ENCODE results near the gene TEX13A.
"Not testable (repeated sequence)": the region's sequence is repeated elsewhere in the genome, so short reads cannot be mapped to it uniquely, and the experiment has no call there.

TEX13A gene, protein sequence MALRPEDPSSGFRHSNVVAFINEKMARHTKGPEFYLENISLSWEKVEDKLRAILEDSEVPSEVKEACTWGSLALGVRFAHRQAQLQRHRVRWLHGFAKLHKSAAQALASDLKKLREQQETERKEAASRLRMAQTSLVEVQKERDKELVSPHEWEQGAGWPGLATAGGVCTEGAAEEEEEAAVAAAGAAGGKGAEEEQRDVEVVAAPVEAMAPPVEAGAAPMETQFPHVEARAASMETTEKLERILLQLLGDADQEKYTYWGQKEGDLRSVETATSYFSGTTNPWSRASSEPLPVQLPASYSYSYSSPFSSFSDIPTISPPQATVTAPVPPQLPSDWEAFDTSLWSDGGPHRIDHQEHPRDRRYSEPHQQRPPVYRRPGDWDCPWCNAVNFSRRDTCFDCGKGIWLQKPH

DNA sequence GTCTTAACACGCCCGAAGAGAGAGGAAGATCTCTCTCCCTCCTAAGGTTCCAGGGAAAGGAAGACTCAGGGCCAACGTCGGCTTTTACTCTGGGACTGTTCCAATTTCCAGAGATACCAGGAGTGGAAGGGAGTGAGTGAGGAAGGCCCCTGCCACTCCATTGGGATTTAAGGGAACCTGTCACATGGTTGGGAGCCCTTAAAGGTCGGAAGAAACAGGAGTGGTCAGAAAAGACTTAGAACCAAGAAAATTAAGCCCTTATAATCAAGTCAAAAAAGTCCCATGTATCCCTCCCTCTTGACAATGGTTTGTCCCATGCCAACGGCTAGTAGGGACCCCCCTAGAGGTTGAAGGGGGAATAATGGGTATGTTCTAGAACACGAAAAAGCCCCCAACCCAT is at the start of gene TEX13A:
Gene TEX13A (minus strand): TSS at position 59 of the 400 bp plus-strand sequence. CDS start 297 bp downstream, outside the sequence.
- no peak for DNase-seq

DNA sequence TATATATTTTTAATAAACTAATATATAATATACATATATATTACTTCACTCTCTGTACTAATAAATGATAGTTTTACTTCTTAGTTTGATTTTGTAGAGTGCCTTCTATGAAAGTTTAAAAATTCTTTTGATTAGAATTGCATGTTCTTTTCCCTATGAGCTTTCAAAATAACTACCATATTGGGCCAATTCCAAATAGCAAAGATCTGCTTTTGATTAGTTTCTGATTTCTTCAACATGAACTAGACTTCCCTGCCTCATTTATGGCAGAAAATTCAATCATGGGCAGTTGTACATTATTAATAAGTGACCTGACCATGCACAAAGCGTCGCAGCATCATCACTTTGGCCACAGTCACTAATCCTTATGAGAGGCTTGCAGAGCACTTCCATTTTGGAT is 48.9 kb upstream of the TEX13A start:
- DNase-seq, result no peak

DNA sequence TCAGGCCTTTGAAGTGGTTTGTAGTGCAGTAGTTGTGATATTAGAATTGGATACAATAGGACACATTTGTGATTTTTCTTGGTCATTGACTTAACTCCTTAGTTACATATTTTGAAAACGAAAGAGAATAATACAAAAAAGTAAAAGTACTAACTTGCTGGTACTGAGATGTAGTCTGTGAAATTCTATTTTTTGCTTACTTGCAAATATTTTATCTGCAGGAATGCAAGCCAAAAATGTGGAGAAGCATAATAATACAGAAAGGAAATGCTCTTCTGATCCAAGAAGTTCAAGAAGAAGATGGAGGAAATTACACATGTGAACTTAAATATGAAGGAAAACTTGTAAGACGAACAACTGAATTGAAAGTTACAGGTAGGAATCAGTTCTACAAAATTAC is 46.7 kb upstream of the TEX13A start:
- DNase-seq, result no peak

DNA sequence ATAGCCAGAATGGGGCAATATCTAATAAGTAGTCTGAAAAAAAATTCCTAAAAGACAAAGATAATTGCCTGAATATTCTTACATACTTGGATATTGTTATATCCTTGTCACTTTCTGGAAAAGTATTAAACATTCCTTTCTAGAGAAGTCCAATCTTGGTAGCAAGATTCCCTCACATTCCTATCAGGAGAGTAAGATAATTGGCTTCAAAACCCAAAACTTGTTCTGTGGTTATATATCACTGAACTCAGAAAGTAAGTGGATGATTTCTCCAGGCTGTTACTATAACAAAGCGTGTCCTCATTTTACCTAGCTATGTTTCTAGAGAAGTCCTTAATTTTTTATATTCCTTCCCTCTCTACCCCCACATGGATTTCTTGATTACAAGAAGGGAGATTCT is 46.0 kb upstream of the TEX13A start:
- DNase-seq, result no peak

DNA sequence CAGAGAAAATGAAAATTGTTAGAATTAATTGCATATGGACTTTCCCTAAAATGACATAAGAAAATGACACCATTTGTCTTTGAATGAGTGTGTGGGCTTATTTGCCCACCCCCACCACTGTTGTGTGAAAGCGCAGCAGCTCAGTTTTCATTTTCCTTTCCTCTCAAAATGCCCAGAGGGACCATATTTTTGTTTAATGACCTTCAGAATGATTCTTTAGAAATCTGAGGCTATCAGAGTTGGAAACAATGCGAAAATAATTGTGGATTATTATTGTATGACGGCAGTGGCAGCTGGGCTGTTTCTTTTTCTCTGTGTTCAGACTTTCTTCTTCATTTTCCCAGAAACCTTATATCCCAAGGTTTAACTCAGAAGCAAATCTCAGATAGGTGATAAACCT is 44.6 kb upstream of the TEX13A start:
- no peak for DNase-seq

DNA sequence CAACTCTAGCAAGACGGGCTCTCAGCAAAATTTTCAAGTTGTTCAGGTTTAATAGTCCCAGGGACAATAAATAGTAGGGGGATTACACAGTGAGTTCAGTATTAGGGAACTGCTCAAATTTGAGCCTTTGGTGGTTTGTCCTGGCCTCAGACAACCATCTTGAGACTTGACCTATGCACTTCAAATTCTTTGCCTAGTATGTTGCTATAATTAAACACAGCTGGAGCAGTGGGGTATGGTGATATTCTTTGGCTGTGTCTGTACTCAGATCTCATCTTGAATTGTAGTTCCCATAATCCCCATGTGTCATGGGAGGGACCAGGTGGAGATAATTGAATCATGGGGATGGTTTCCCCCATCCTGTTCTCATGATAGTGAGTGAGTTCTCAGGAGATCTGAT is 43.3 kb upstream of the TEX13A start:
- DNase-seq, result no peak

DNA sequence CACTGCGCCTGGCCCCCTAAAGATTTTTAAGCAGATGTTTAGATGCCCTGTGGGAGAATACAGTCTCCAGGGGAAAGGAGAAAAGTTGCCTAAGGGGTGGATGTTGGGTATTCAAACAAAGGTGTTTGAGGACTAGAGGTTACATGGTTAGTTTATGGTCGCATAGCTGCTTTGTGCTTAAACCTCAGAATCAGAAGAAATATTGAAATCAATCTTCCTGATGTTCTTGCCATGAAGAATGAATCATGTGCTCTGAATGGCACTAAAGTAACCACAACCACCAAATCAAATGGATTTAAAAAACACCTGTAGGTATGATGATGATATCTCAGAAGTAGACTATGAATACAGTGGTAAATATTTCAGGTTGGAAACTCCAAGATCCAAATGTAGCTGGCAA is 42.7 kb upstream of the TEX13A start:
- DNase-seq, result no peak

DNA sequence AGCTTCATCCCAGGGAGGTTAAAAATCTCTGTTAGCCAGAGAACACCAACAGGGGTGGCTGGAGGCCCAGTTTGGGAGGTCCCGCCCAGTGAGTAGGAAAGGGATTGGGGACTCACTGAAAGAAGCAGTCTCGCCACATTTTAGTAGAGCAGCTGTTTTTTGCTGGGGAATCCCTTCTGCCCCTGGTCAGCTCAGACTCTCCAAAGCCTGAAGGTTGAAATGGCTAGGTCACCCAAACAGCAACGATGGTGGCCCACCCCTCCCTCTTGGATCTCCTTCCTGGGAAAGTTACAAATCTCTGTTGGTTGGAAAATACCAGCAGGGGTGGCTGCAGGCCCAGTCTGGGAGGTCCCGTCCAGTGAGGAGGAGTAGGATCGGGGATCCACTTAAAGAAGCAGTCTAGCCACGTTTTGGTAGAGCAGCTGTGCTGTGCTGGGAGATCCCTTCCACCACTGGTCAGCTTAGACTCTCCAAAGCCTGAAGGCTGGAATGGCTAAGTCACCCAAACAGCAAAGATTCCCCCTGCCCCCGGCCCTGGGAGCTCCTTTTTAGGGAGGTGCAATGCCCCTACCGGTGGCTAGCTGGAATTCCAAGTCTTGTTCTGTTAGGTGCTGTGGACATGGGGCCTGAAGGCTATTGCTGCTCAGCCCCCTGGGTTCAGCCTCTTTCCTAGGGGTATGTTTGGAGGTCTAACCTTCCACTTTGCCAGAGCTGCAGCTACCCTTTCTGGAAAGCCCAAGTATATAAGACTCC is 40.0 kb upstream of the TEX13A start:
- no peak for DNase-seq

DNA sequence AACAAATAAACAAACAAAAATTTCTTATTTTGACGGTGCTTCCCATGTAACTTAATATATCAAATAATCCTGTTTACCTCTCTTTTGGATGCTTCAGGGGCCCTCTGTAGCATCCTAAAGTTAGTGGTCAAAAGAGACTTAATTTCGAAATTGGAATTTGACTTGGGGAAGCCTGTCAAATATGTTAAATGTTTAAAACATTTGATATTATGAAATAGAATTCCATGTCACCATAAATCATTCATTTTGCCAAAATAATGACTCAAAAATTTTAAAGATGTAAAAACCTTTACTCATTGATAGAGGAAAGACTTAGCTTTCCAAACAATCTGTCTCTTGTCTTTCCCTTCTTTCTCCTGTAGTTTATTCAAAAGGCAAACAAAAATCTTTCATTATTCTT is 20.6 kb upstream of the TEX13A start:
- no peak for DNase-seq

DNA sequence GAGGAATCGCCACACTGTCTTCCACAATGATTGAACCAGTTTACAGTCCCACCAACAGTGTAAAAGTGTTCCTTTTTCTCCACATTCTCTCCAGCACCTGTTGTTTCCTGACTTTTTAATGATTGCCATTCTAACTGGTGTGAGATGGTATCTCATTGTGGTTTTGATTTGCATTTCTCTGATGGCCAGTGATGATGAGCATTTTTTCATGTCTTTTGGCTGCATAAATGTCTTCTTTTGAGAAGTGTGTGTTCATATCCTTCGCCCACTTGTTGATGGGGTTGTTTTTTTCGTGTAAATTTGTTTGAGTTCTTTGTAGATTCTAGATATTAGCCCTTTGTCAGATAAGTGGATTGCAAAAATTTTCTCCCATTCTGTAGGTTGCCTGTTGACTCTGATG is 16.9 kb upstream of the TEX13A start:
- DNase-seq, result not testable (repeated sequence)

DNA sequence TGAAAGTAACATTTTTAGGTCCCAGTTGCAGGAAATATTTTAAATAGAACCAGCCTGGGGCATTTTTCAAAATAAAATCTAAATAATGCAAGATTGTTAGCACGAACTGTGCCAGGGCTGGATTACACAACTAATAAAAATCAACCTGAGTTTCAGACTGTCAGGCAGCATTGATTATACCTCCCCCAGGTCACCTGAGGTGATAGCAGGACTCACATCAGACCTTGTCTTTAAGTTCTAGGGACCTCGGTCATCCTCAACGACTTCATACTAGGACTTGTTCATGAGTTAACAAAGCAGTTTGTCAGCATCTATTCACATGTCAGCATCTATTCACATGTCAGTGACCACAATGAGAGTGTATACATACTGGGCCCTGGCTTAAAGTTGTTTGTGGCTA is 8.7 kb upstream of the TEX13A start:
- DNase-seq, result no peak

DNA sequence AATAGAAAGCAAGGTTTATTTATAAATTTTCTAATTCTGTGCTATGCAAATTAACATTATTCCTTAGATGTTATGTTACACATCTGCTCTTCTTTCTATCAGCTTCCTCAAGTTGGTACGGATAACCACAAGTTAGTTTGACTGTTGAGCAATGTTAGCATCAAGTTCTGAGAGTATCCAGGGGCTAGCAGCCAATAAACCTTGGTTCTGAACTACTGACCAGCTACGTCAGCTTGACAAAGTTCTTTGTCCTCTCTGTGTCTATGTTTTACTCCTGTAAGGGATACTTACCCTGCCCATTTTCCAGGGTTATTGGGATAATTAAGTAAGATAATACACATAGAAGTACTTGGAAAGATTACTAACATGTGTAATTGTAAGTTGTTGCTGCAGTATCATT is 8.1 kb upstream of the TEX13A start:
- DNase-seq, result no peak

DNA sequence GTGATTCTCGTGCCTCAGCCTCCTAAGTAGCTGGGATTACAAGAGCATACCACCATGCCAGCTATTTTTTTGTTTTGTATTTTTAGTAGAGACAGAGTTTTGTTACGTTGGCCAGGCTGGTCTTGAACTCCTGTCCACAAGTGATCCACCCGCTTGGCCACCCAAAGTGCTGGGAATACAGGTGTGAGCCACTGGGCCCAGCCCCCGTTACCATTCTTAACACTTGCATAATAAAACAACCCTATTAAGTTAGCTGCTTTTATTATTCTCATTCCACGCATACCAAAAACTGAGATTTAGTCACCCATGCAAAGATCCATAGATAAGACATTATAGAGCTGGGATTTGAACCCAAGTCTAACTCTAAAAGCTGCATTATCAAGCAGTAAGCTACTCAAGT is 6.0 kb upstream of the TEX13A start:
- no peak for DNase-seq

DNA sequence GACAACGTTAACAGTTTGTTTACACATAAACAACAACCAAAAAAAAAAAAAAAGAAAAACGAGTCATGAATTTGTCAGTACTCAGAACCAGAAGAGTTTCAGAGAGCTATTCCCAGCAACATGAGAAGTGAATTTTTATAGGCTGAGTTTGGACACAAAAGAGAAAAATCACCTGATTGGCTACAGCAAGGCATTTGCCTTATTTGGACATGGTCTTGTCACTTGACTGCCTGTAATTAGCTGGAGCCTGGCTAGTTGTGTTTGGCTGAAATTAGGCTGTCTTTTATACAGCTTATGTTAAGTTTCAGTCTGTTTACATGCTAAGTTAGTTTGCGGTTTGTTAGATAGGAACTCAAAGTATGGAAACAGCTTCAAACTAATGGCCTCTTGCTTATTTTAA is 880 bp upstream of the TEX13A start:
- no peak for DNase-seq

DNA sequence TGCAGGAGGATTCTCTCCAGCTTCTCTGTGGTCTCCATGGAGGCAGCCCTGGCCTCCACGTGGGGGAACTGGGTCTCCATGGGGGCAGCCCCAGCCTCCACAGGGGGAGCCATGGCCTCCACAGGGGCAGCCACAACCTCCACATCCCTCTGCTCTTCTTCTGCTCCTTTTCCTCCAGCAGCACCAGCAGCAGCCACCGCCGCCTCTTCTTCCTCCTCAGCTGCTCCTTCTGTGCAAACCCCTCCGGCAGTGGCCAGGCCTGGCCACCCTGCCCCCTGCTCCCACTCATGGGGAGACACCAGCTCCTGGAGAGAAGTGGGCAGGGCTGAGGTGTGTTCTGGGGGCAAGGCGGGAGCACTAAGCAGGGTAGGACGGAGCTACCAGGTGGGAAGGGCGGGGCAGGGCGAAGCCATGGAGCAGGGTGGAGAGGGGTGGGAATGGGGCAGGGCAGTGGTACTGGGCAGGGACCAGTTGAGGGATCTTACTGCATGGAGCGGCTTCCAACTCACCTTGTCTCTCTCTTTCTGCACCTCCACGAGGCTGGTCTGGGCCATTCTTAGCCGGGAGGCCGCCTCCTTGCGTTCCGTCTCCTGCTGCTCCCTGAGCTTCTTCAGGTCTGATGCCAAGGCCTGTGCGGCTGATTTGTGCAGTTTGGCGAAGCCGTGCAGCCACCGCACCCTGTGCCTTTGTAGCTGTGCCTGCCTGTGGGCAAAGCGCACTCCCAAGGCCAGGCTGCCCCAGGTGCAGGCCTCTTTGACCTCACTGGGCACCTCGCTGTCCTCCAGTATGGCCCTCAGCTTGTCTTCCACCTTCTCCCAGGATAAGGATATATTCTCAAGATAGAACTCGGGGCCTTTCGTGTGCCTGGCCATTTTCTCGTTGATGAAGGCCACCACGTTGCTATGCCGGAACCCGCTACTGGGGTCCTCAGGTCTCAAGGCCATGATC is 766 bp downstream of the TEX13A start:
- no peak for DNase-seq

DNA sequence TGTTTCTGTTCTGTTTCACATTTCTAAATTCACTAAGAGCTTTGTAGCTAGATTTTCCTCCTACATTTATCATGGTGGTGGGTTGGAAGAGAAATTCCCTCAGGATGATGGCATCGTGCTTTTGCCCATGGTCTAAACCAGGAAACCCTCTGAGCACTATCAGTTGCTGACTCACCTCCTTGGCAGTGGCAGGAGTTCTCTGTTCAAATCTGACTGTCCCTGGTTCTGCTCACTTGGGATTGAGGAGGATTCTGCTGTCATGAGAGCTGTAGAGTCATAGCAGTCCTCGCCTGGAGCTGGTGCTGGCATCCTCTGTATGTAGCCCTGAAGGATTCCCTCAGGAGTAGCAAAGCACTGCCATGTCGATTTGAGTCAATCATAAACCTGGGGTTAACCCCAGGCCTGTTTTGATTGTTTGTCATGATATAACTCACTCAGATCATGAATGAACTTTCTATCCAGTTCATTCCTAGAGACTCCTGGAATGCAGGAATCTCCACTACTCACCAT is 9.4 kb downstream of the TEX13A start:
- DNase-seq, result no peak

DNA sequence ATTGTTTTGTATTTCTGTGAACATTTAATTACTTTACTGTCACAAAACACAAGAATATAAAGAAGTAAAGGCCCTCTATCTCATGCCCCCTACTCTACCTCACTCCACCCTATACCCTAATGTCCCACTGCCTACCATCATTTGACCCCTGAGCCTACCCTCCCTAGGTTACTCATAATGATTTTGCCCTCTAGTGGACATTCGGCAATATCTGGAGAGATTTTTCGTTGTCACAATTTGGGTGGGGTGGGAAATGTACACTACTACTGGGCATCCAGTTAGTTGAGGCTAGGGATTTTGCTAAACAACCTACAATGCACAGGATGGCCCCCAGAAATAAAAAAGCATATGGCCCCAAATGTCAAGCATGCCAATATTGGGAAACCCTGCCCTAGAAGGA is 10.2 kb downstream of the TEX13A start:
- DNase-seq, result no peak

DNA sequence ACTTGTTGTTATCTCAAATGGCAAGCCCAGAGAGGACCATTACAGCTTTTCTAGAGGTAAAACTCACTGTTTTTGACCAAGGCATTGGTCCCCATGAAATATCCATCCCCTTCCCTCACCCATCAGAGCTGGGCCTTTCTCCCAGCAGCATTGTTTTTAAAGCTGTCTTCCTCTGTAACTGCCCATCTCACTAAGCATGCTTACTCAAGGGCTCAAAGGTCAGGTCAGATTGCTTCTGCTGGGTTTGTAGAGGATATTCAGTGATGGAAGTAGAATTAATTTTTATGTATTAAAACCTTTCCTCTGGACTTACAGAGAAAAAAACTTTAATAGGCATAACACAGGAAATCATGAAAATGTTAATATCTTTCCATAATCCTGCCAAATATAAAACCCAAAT is 11.1 kb downstream of the TEX13A start:
- DNase-seq, result no peak

DNA sequence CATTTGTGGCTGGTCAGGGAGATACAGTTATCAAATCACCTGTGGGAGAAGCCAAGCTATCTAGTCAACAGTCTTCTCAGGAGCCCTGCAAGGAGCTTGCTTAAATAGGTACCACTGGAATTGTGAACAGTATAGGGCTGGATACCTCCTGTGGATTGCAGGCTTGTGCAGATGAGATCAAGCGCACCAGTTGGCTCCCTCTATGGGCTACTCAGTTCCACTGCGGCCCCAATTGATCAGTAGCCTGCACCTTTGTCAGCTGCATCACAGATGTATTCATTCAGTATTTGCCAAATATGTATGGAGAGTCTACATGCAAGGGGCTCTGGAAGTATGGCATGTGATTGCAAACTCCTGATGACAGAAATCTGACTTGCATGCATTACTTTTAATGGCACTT is 28.6 kb downstream of the TEX13A start:
- no peak for DNase-seq

DNA sequence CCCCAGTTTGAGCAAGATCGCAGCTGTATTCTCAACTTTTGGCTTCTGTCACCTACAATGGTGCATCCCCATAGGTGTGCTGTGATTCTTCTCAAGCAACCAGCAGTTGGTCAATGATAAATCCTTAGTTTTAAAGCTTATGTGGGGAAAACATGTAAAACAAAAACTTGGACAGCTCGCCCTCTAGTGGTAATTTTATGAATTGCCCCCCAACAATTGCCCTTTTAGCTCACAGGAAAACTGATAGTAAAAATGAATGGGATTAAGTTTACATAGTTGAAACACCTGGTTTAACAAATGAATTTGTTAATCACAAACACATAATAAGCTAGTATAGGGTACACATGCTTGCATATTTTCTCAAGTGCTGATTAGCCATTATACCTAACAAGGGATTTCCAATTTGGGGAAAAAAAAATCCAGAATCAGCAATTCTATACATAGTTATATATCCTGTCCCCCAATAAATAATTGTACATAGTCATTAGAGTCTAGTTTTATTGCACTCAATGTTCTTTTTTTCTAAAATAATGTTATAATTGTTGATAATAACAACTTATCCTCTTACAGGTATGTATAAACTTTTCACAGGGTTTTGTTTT is 30.1 kb downstream of the TEX13A start:
- DNase-seq, result no peak

DNA sequence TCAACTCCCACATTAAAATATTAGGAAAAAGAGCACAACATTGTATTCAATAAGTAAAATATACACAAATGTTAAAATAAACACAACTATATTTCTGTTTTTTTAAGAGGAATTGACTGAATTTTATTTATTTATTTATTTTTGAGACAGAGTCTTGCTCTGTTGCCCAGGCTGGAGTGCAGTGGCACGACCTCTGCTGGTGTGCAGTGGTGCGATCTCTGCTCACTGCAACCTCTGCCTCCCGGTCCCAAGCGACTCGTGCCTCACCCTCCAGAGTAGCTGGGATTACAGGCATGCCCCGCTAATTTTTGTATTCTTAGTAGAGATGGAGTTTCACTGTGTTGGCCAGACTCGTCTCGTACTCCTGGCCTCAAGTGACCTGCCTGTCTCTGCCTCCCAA is 31.4 kb downstream of the TEX13A start:
- DNase-seq, result no peak

DNA sequence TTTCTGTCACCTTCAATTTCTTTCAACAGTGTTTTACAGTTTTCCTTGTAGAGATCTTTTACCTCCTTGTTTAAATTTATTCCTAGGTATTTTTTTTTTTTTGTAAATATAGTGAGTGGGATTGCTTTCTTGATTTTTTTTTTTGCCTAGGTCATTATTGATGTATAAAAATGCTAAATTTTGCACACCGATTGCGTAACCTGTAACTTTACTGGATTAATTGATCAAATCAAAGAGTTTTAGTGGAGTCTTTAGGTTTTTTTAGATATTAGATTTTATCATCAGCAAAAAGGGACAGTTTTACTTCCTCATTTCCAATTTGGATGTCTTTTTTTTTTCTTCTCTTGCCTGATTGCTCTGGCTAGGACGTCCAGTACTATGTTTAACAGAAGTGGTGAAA is 40.9 kb downstream of the TEX13A start:
- no peak for DNase-seq

DNA sequence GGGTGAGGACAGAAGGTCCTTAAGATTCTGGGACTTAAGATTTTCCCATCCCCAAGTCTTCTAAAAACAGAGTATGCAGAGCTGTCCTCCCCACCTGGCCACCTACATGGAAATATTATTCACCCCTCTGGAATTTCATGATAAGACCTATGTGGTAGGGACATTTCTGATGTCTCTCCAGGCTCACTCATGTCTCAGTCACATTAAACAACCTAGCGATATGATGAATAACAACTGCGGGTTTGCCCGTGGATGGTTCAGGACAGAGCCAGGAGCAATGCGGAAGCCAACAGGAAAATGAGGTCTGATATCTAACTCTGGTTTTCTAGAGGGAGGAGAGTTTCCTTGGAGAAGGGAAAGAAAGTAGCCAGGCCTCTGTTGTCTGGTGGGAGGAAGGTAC is 47.4 kb downstream of the TEX13A start:
- DNase-seq, result no peak

All from NCI-H1436 (cell line).